BJ (cell line): ENCODE results near the gene APOC4. TPM values are rescaled to one million over a fixed set of nuclear protein-coding genes. Genes with fewer than 3 reads are reported as not detected.

Source experiments
- CTCF ChIA-PET: fragments of 350-600 bp; formaldehyde crosslinking; extraction: SDS; loops from one replicate; lab custom pipeline; 2021; ENCODE audit warnings: antibody characterized with exemption, inconsistent platforms; lab: Yijun Ruan, JAX
- POLR2A ChIA-PET: fragments of 300-600 bp; sonication (Branson Sonifier 250); formaldehyde crosslinking; extraction: SDS; loops from one replicate; lab custom pipeline; 2021; ENCODE audit warnings: antibody characterized with exemption; lab: Charles Lee
- DNase-seq: peaks from one replicate; pipeline ENCODE4 v3.0.0-alpha.2; 2011; ENCODE audit warnings: low read depth
- H3K27me3 ChIP-seq: 2 replicates; pipeline ENCODE4 v1.6.0; 2011; ENCODE audit warnings: low read length; ENCODE audit not compliant: control insufficient read depth, insufficient read depth
- H3K36me3 ChIP-seq: 2 replicates; pipeline ENCODE4 v1.5.1; 2011; ENCODE audit warnings: low read length; ENCODE audit not compliant: control insufficient read depth, insufficient read depth
- H3K4me3 ChIP-seq: 2 replicates; pipeline ENCODE4 v1.5.1; 2011; ENCODE audit warnings: low read depth, mild to moderate bottlenecking, control low read depth, low read length
- polyA minus RNA-seq: library from RNA; depleted of rRNA, polyadenylated mRNA; stranded (reverse); fragments of >200 nt; gene quantifications from 2 replicates; pipeline ENCODE4 v1.2.3, GENCODE V29; 2011; rRNA and poly(A)+ RNA removed
- polyA plus RNA-seq: library from polyadenylated mRNA; depleted of rRNA; stranded (reverse); fragments of >200 nt; gene quantifications from 2 replicates; pipeline ENCODE4 v1.2.3, GENCODE V29; 2011; rRNA removed
- TF ChIP-seq, protein P1 (sequence below): IDR thresholded peaks from 2 replicates; pipeline ENCODE4 v1.5.1; 2011; ENCODE audit warnings: low read depth, mild to moderate bottlenecking, control low read depth, inconsistent platforms, low read length, moderate library complexity; ENCODE audit not compliant: insufficient read depth

Gene APOC4, protein sequence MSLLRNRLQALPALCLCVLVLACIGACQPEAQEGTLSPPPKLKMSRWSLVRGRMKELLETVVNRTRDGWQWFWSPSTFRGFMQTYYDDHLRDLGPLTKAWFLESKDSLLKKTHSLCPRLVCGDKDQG
- polyA plus RNA-seq, result not detected in 2 replicates
- not detected in 2 replicates for polyA minus RNA-seq

DNA sequence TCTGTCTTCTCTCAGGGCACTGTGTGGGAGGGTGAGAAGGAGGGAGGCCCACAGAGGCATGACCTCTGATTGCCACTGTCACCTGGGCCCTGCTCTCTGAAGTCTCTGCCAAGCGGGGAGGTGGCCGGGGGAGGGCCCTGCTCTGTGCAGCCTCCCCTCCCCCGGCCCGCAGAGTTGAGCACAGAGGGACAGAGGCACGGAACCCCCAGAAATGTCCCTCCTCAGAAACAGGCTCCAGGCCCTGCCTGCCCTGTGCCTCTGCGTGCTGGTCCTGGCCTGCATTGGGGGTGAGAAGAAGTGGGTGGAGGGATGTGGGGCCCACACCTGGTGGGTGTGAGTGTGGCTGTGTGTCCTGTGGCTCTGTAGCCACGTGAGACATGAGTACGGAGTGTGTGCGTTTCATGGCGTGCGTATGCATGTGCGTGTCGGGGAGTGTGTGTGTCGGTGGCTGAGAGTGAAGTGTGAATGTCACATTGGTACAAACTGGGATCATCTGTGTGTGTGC is at the start of gene APOC4:
Gene APOC4, plus strand, starts transcription at position 171 of the 505 bp plus-strand sequence. Its CDS starts 41 bp downstream, at position 212.
- TF ChIP-seq, protein P1, sequence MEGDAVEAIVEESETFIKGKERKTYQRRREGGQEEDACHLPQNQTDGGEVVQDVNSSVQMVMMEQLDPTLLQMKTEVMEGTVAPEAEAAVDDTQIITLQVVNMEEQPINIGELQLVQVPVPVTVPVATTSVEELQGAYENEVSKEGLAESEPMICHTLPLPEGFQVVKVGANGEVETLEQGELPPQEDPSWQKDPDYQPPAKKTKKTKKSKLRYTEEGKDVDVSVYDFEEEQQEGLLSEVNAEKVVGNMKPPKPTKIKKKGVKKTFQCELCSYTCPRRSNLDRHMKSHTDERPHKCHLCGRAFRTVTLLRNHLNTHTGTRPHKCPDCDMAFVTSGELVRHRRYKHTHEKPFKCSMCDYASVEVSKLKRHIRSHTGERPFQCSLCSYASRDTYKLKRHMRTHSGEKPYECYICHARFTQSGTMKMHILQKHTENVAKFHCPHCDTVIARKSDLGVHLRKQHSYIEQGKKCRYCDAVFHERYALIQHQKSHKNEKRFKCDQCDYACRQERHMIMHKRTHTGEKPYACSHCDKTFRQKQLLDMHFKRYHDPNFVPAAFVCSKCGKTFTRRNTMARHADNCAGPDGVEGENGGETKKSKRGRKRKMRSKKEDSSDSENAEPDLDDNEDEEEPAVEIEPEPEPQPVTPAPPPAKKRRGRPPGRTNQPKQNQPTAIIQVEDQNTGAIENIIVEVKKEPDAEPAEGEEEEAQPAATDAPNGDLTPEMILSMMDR, result no peak
- Histone ChIP-seq H3K36me3 (no peaks in the 10 kb centered on the region), H3K27me3 (no peaks in the 10 kb centered on the region), H3K4me3 (no peak within 1 kb of the TSS)
- POLR2A ChIA-PET, result no interaction called here
- CTCF ChIA-PET, result interaction anchor here (1.1 kb wide), 1 partner anchor 38 kb away, joined by 3 read pairs; no protein-coding TSS in a partner anchor
- DNase-seq, result no peak

DNA sequence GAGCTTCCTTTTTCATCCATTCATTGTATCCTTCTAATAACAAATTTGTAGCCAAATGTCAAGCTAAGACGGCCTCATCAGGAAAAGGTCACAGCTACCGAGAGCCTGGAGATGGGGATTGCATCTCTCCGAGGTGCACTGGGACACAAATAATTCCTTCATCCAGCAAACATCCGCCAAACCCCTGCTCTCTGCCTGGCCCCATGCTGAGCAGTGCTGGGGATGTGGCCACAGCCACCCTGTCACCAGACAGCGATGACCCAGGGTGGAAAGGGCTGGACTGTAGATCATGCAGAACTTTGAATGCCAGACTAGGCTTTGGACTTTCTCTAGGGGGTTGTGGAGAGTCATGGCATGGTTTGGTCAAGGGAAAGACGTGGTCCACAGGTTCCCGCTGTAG is 49.1 kb upstream of the APOC4 start:
- no peak overlapping the region for H3K4me3 ChIP-seq
- TF ChIP-seq, protein P1, result no peak
- no peak for DNase-seq
- POLR2A ChIA-PET, result no interaction called here
- H3K36me3 ChIP-seq, result peaks cover 40% of the 10 kb centered on the region
- CTCF ChIA-PET, result interaction anchor here (1.1 to 4.0 kb wide), 2 partner anchors 10 to 62 kb away, joined by 3 to 31 read pairs; partner anchors contain the start of gene CLPTM1
- H3K27me3 ChIP-seq, result no peaks in the 10 kb centered on the region

DNA sequence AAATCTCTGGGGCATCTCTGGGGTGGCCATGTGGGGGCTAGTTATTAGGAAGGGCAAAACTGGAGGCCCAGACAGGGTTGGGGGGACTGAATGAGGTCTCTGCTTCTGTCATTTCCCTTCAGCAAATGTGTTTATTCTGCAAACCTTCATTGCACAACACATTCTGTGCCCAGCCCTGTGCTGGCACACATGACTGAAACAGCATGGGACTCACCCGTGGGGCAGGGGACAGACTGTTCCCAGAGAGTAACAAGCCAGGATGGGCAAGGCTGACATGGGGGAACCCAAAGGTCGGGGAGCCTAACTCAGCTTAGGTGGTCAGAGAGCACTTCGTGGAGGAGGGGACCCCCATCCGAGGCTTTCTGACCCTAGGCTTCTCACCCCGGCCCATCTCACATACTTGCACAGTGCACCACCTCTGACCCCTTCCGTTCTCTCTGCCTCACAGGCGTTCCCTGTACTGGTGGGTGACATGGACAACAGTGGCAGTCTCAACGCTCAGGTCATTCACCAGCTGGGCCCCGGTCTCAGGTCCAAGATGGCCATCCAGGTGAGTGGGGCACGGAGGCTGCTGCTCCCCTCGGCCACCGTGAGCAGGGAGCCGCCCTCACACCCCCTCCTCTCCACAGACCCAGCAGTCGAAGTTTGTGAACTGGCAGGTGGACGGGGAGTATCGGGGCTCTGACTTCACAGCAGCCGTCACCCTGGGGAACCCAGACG is 48.5 kb upstream of the APOC4 start:
- POLR2A ChIA-PET, result no interaction called here
- Histone ChIP-seq H3K4me3 (no peak overlapping the region), H3K36me3 (peaks cover 36% of the 10 kb centered on the region), H3K27me3 (no peaks in the 10 kb centered on the region)
- TF ChIP-seq, protein P1, result no peak
- DNase-seq, result no peak
- CTCF ChIA-PET, result interaction anchor here (4.0 kb wide), 1 partner anchor 10 kb away, joined by 31 read pairs; no protein-coding TSS in a partner anchor

DNA sequence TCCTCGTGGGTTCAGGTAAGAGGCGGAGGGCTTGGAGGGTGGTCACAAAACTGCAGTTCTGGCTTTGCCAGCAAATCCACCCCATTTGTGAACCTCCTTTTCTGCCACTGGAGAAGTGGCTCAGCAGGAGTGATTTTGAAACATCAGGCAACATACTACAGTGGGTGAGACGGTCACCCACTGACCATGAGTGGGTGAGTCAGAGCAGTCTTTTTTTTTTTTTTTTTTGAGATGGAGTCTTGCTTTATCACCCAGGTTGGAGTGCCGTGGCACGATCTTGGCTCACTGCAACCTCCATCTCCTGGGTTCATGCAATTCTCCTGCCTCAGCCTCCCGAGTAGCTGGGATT is 48.0 kb upstream of the APOC4 start:
- Histone ChIP-seq H3K4me3 (no peak overlapping the region), H3K36me3 (peaks cover 36% of the 10 kb centered on the region), H3K27me3 (no peaks in the 10 kb centered on the region)
- DNase-seq, result no peak
- ChIA-PET POLR2A (no interaction called here), CTCF (interaction anchor here (1.7 kb wide), 1 partner anchor 10 kb away, joined by 4 read pairs; no protein-coding TSS in a partner anchor)
- TF ChIP-seq, protein P1, result no peak

DNA sequence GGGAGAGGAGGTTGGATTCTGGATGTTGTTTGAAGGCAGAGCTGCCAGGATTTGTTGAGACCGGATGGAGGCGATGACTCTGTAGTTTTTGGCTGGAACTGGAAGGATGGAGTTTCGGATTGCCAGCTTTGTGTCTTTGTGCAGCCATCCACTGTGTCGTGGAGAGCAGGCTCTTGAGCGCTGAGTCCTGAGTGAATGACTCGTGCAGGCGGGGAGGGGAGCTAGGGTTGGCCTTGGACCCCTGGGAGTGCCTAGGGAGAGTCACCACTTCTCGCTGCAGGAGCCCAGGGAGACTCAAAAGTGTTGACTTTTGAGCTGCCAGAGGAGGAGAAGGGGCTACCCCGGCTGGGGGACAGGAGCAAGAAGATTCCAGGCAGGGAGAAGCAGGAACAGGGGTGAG is 47.1 kb upstream of the APOC4 start:
- TF ChIP-seq, protein P1, result no peak
- peaks cover 38% of the 10 kb centered on the region for H3K36me3 ChIP-seq
- H3K4me3 ChIP-seq, result no peak overlapping the region
- ChIA-PET CTCF (interaction anchor here (0.6 to 1.7 kb wide), 4 partner anchors 8 to 122 kb away, joined by 3 to 4 read pairs (median 3); no protein-coding TSS in a partner anchor), POLR2A (no interaction called here)
- no peaks in the 10 kb centered on the region for H3K27me3 ChIP-seq
- DNase-seq, result no peak
